GM12878 (cell line): ENCODE measurements around the gene OPN3. TPM values are rescaled to one million over a fixed set of nuclear protein-coding genes. Genes with fewer than 3 reads are reported as not detected.
A peak's percentile ranks its signal among the peaks of the same experiment; 100 is the strongest.

Experiments
- ATAC-seq: fragments of 200-7000 bp; cut with Tn5 transposase; 3 replicates; pipeline ENCODE4 v1.9.1; 2020; ENCODE audit warnings: mild to moderate bottlenecking, moderate library complexity
- BruUV-seq: library from RNA; stranded (reverse); fragments of 400-500 nt; replicated peaks from 2 replicates; lab custom pipeline; 2021; lab: Mats Ljungman, UMichigan
- CTCF ChIA-PET: fragments of 300-600 bp; sonication (Branson Sonifier 250); formaldehyde crosslinking; extraction: SDS; loops from one replicate; lab custom pipeline; 2021; ENCODE audit warnings: inconsistent platforms; lab: Yijun Ruan, JAX
- POLR2A ChIA-PET: fragments of 350-600 bp; formaldehyde crosslinking; extraction: SDS; loops from one replicate; lab custom pipeline; 2021; ENCODE audit warnings: inconsistent platforms; lab: Charles Lee
- RAD21 ChIA-PET: fragments of 300-600 bp; sonication (Branson Sonifier 250); formaldehyde crosslinking; loops from one replicate; lab custom pipeline; 2023; ENCODE audit warnings: antibody characterized with exemption; ENCODE audit not compliant: unreplicated experiment; lab: Charles Lee
- SMC1A ChIA-PET: fragments of 300-600 bp; sonication (Branson Sonifier 250); formaldehyde crosslinking; loops from one replicate; lab custom pipeline; 2023; ENCODE audit not compliant: unreplicated experiment, uncharacterized antibody; lab: Charles Lee
- DNase-seq: peaks from one replicate; pipeline ENCODE4 v3.0.0-alpha.2; 2011; ENCODE audit warnings: low read depth, low spot score
- FAIRE-seq: peaks from 3 replicates; lab custom pipeline; 2011; peaks lifted over from hg19 to GRCh38; lab: Jason Lieb, UNC
- H2AFZ ChIP-seq: 2 replicates; pipeline ENCODE4 v1.6.0; 2011; ENCODE audit warnings: low read depth, low read length, control low read depth; ENCODE audit not compliant: control insufficient read depth
- H3K27ac ChIP-seq: 2 replicates; pipeline ENCODE4 v1.5.1; 2011; ENCODE audit warnings: control low read depth; ENCODE audit not compliant: control insufficient read depth, insufficient read depth
- H3K27me3 ChIP-seq, 2 experiments: replicated peaks in 1 of 2; 2 replicates each; pipeline versions ENCODE4 v1.6.0 to v1.6.1; 2011; ENCODE audit warnings: low read length in 1 of 2; ENCODE audit not compliant: control insufficient read depth in 2 of 2, insufficient read depth in 2 of 2
- H3K36me3 ChIP-seq, 2 experiments: 2 replicates each; pipeline ENCODE4 v1.5.1; 2011; ENCODE audit warnings: low read length in 1 of 2; ENCODE audit not compliant: control insufficient read depth in 2 of 2, insufficient read depth in 2 of 2
- H3K4me1 ChIP-seq: 2 replicates; pipeline ENCODE4 v1.6.1; 2011; ENCODE audit warnings: mild to moderate bottlenecking, low read length, moderate library complexity, mixed read lengths; ENCODE audit not compliant: control insufficient read depth, insufficient read depth
- H3K4me2 ChIP-seq: 2 replicates; pipeline ENCODE4 v1.6.0; 2011; ENCODE audit warnings: control low read depth; ENCODE audit not compliant: control insufficient read depth, insufficient read depth
- H3K4me3 ChIP-seq: fragments of 200-600 bp; sonication (generic); 2 replicates; pipeline ENCODE4 v1.5.1; 2016
- H3K79me2 ChIP-seq: 2 replicates; pipeline ENCODE4 v1.6.0; 2011; ENCODE audit warnings: low read length; ENCODE audit not compliant: control insufficient read depth, insufficient read depth
- H3K9ac ChIP-seq: 2 replicates; pipeline ENCODE4 v1.8.0; 2011; ENCODE audit warnings: low read length, control low read depth, mixed read lengths; ENCODE audit not compliant: control insufficient read depth, insufficient read depth
- H3K9me3 ChIP-seq: replicated peaks from 3 replicates; pipeline ENCODE4 v1.5.1; 2011; ENCODE audit warnings: mild to moderate bottlenecking, low read length; ENCODE audit not compliant: control insufficient read depth, insufficient read depth
- H4K20me1 ChIP-seq: 2 replicates; pipeline ENCODE4 v1.6.0; 2011; ENCODE audit not compliant: control insufficient read depth, insufficient read depth
- BCLAF1 ChIP-seq: fragments of 450-650 bp; IDR thresholded peaks from 2 replicates; pipeline ENCODE4 v1.6.1; 2017; ENCODE audit warnings: antibody characterized with exemption, mild to moderate bottlenecking, moderate library complexity
- LARP7 ChIP-seq: fragments of 450-650 bp; IDR thresholded peaks from 2 replicates; pipeline ENCODE4 v1.6.1; 2017; ENCODE audit warnings: mild to moderate bottlenecking
- NFIC ChIP-seq: IDR thresholded peaks from 2 replicates; pipeline ENCODE4 v1.6.1; 2012; ENCODE audit warnings: low read depth, mild to moderate bottlenecking, inconsistent platforms, low read length, moderate library complexity
- NFYA ChIP-seq: IDR thresholded peaks from 2 replicates; pipeline ENCODE4 v1.6.1; 2011; ENCODE audit warnings: low read depth, mild to moderate bottlenecking, low read length, improper control_type of control experiment, borderline replicate concordance
- POLR2AphosphoS5 ChIP-seq: IDR thresholded peaks from 2 replicates; pipeline ENCODE4 v1.6.1; 2011; ENCODE audit warnings: mild to moderate bottlenecking, low read length, inconsistent platforms
- RAD51 ChIP-seq: fragments of 450-650 bp; IDR thresholded peaks from 2 replicates; pipeline ENCODE4 v1.6.1; 2016; ENCODE audit warnings: moderate library complexity, mild to moderate bottlenecking, inconsistent platforms
- RBBP5 ChIP-seq: fragments of 200-600 bp; sonication (generic); conservative IDR thresholded peaks from 2 replicates; pipeline ENCODE4 v1.6.1; 2016
- TAF1 ChIP-seq: IDR thresholded peaks from 2 replicates; pipeline ENCODE4 v1.6.1; 2011; ENCODE audit warnings: mild to moderate bottlenecking, low read depth, low read length, borderline replicate concordance
- WRNIP1 ChIP-seq: IDR thresholded peaks from 2 replicates; pipeline ENCODE4 v1.6.1; 2011; ENCODE audit warnings: low read depth, low read length, improper control_type of control experiment, borderline replicate concordance
- ZBTB4 ChIP-seq: fragments of 450-650 bp; formaldehyde crosslinking; IDR thresholded peaks from 2 replicates; pipeline ENCODE4 v1.4.0; 2022; ENCODE audit warnings: mild to moderate bottlenecking, moderate library complexity
- ZNF384 ChIP-seq: IDR thresholded peaks from 2 replicates; pipeline ENCODE4 v1.6.1; 2012; ENCODE audit warnings: low read depth, mild to moderate bottlenecking, low read length, improper control_type of control experiment, borderline replicate concordance
- WGBS: methylation state at CpG from one replicate; pipeline ENCODE4 v1.1.6; 2016; ENCODE audit warnings: low lambda C conversion rate; ENCODE audit not compliant: insufficient replicate concordance, insufficient coverage; ENCODE audit errors: missing lambda C conversion rate; 5-methylcytosine and 5-hydroxymethylcytosine counted together
- in situ Hi-C: fragments of 300-500 bp; cut with MboI; formaldehyde crosslinking; loops from 9 replicates; pipeline ENCODE4 v1.14.3; 2018; ENCODE audit warnings: mixed read lengths
- intact Hi-C: fragments of 100-400 bp; cut with micrococcal nuclease; formaldehyde crosslinking; loops from one replicate; pipeline ENCODE4 v1.14.2; 2022; ENCODE audit not compliant: unreplicated experiment
- polyA plus RNA-seq, 11 experiments: library from polyadenylated mRNA; depleted of rRNA in 4 of 11; unstranded in 6 of 11; stranded (reverse) in 5 of 11; fragments of >200 nt; fragmentation: Nextera tagmentation in 4 of 11; fragmentation: Illumina TruSeq in 1 of 11; extraction: Ambion mirVana in 4 of 11; extraction: Trizol in 1 of 11; gene quantifications; 1 replicate in 1 of 11; 2 replicates in 10 of 11; pipeline versions ENCODE4 v1.2.1 to v1.2.3, GENCODE V29; 2011 to 2016; ENCODE audit warnings: inconsistent platforms in 2 of 11, missing spikeins in 2 of 11, low read depth in 1 of 11
- total RNA-seq, 4 experiments: library from RNA; depleted of rRNA in 3 of 4; stranded (reverse); fragments of >200 nt in 3 of 4; fragmentation: Illumina TruSeq in 1 of 4; extraction: Trizol in 1 of 4; gene quantifications; 2 replicates each; pipeline versions ENCODE4 v1.2.1 to v1.2.3, GENCODE V29; 2013 to 2021

The OPN3 gene
- total and polyA plus RNA-seq, 10 of the 15 experiments (the other 5 are each of a cell fraction or from before 2014, with no cell fraction given): 0.26 to 12.2 (median 7.4) TPM

- RAD21 ChIA-PET: no interaction called here
- in situ Hi-C loops (no loop called here), intact Hi-C loops (no loop called here)
- WGBS: 3% methylated on average over 3 of the region's 3 CpGs
- Histone ChIP-seq H3K79me2 (no peaks in the 10 kb centered on the region), H3K36me3 (no peaks in the 10 kb centered on the region), H4K20me1 (no peaks in the 10 kb centered on the region), H3K4me1 (peaks cover 5% of the 10 kb centered on the region; the same call in 1 of the 2 replicates), H2AFZ (peak overlapping the region; percentile 21; the same call in 1 of the 2 replicates), H3K4me3 (no peak overlapping the region), H3K27ac (no peak overlapping the region), H3K9me3 (no peaks in the 10 kb centered on the region), H3K27me3 (no peaks in the 10 kb centered on the region), H3K4me2 (0 out of 2 replicates have a peak overlapping the region, but pooled peaks have one; percentile 9), H3K9ac (no peak overlapping the region)
- POLR2A ChIA-PET: no interaction called here
- no peak for DNase-seq
- no peak for TF ChIP-seq WRNIP1
- TF ChIP-seq NFIC: peak; percentile 30; the same call in 1 of the 2 replicates
- ATAC-seq: peak; percentile 22; the same call in 1 of the 3 replicates
- no TSS peak for BruUV-seq
- CTCF ChIA-PET: no interaction called here
- SMC1A ChIA-PET: interaction anchor here (1.2 kb wide), 1 partner anchor 30 kb away, joined by 3 read pairs; no protein-coding TSS in a partner anchor
- no peak for FAIRE-seq
Measured at GRCh38 chr1:241608379-241609033, 31.7 kb downstream of the OPN3 start.

GRCh38 chr1:241607497-241607896 is 32.7 kb downstream of the OPN3 start:
- TF ChIP-seq ZNF384: no peak
- TF ChIP-seq ZBTB4: no peak
- TF ChIP-seq POLR2AphosphoS5: no peak
- TF ChIP-seq LARP7: no peak
- no peak for TF ChIP-seq RAD51
- TF ChIP-seq NFYA: no peak
- TF ChIP-seq RBBP5: no peak
- no peak for TF ChIP-seq BCLAF1
- no peak for TF ChIP-seq TAF1
- TF ChIP-seq, all 136 proteins: peak for 0
- ChIA-PET SMC1A (interaction anchor here (0.6 kb wide), 1 partner anchor 58 kb away, joined by 3 read pairs; no protein-coding TSS in a partner anchor), CTCF (interaction anchor here (1.4 kb wide), 1 partner anchor 13 kb away, joined by 3 read pairs; no protein-coding TSS in a partner anchor), RAD21 (no interaction called here), POLR2A (no interaction called here)
- no peak for FAIRE-seq
- no peak for ATAC-seq
- intact Hi-C loops (no loop called here), in situ Hi-C loops (no loop called here)
- no peak overlapping the region for H3K27ac ChIP-seq
- no peaks in the 10 kb centered on the region for H4K20me1 ChIP-seq
- H3K27me3 ChIP-seq: no peaks in the 10 kb centered on the region
- H3K4me2 ChIP-seq: no peak overlapping the region
- no peaks in the 10 kb centered on the region for H3K79me2 ChIP-seq
- H3K9me3 ChIP-seq: no peaks in the 10 kb centered on the region
- no peak overlapping the region for H3K9ac ChIP-seq
- no peak overlapping the region for H2AFZ ChIP-seq
- BruUV-seq: no TSS peak
- H3K36me3 ChIP-seq: no peaks in the 10 kb centered on the region
- DNase-seq: no peak
- H3K4me1 ChIP-seq: peaks cover 5% of the 10 kb centered on the region; the same call in 1 of the 2 replicates
- no peak overlapping the region for H3K4me3 ChIP-seq
